ENCODE data around the gene NPTN.

- TF ChIP-seq, protein P1, sequence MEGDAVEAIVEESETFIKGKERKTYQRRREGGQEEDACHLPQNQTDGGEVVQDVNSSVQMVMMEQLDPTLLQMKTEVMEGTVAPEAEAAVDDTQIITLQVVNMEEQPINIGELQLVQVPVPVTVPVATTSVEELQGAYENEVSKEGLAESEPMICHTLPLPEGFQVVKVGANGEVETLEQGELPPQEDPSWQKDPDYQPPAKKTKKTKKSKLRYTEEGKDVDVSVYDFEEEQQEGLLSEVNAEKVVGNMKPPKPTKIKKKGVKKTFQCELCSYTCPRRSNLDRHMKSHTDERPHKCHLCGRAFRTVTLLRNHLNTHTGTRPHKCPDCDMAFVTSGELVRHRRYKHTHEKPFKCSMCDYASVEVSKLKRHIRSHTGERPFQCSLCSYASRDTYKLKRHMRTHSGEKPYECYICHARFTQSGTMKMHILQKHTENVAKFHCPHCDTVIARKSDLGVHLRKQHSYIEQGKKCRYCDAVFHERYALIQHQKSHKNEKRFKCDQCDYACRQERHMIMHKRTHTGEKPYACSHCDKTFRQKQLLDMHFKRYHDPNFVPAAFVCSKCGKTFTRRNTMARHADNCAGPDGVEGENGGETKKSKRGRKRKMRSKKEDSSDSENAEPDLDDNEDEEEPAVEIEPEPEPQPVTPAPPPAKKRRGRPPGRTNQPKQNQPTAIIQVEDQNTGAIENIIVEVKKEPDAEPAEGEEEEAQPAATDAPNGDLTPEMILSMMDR (conservative IDR thresholded peaks at IDR 0.05 in 1 of 2, IDR thresholded peaks at IDR 0.05 in 1 of 2; ENCODE audit: low read depth in 1 of 2, low read length in 2 of 2) = no peak
- no peak for TF ChIP-seq EZH2 (IDR thresholded peaks at IDR 0.05; ENCODE audit: low read length, missing control alignments)
Observed at GRCh38 chr15:73570355-73571032, 62.7 kb downstream of the NPTN start.
